Measurements from ENCODE around the gene RAD52. TPM values are rescaled to one million over a fixed set of nuclear protein-coding genes. Genes with fewer than 3 reads are reported as not detected.

RAD52 gene
- polyA plus RNA-seq, 2 of the 4 experiments (the other 2 are of a cell fraction) = 12.9 to 29.6 TPM

DNA sequence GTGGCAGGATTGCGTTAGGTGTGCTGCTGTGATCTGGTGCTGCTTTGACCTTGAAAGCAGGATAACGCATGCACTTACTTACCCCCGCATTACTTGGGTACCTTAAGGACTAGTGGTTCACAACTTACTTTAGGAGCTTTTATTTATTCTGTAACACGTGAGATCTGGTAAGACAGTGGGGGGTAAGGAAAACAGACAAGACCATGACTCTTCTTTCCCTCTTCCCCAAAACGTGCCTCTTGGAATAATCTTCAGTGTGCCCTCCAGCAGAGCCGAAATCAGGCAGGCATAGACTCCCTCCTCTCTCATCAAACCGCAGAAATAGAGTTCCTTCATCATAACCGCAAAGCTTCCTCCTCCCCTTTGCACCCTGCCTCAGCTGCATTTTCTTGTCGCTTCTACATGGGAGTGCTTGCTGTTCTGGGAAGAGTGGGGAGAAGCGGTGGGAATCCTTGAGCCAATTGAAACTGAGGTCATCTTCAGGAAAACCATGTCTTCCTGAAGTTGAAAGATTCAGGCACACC lies 43.4 kb downstream of the RAD52 start:
- ChIA-PET POLR2A (no interaction called here), CTCF (interaction anchor here (0.5 to 2.7 kb wide), 8 partner anchors 16 to 677 kb away, joined by 3 to 10 read pairs (median 4); partner anchors contain the start of gene RAD52)
- H3K27ac ChIP-seq = no peak overlapping the region
- no peak overlapping the region for H3K4me2 ChIP-seq
- FAIRE-seq = no peak
- DNase-seq (ENCODE audit: low read depth in 1 of 2, low spot score in 1 of 2) = no peak
- WGBS (ENCODE audit: missing lambda C conversion rate) = 92% methylated on average over 10 of the region's 10 CpGs
- no peak for ATAC-seq
- no peak for TF ChIP-seq ZC3H11A (IDR thresholded peaks at IDR 0.05)
- TF ChIP-seq GATA3 (IDR thresholded peaks at IDR 0.05; ENCODE audit: borderline replicate concordance) = no peak
- no peak for TF ChIP-seq SMC3 (IDR thresholded peaks at IDR 0.05)
- TF ChIP-seq EHF (CRISPR knock-in tag; IDR thresholded peaks at IDR 0.05) = no peak
- TF ChIP-seq, protein P1, sequence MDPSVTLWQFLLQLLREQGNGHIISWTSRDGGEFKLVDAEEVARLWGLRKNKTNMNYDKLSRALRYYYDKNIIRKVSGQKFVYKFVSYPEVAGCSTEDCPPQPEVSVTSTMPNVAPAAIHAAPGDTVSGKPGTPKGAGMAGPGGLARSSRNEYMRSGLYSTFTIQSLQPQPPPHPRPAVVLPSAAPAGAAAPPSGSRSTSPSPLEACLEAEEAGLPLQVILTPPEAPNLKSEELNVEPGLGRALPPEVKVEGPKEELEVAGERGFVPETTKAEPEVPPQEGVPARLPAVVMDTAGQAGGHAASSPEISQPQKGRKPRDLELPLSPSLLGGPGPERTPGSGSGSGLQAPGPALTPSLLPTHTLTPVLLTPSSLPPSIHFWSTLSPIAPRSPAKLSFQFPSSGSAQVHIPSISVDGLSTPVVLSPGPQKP (IDR thresholded peaks at IDR 0.05; ENCODE audit: low read depth, low read length) = no peak
- no peaks in the 10 kb centered on the region for H3K4me1 ChIP-seq
- H3K4me3 ChIP-seq = no peak overlapping the region
- no peaks in the 10 kb centered on the region for H3K9me3 ChIP-seq

DNA sequence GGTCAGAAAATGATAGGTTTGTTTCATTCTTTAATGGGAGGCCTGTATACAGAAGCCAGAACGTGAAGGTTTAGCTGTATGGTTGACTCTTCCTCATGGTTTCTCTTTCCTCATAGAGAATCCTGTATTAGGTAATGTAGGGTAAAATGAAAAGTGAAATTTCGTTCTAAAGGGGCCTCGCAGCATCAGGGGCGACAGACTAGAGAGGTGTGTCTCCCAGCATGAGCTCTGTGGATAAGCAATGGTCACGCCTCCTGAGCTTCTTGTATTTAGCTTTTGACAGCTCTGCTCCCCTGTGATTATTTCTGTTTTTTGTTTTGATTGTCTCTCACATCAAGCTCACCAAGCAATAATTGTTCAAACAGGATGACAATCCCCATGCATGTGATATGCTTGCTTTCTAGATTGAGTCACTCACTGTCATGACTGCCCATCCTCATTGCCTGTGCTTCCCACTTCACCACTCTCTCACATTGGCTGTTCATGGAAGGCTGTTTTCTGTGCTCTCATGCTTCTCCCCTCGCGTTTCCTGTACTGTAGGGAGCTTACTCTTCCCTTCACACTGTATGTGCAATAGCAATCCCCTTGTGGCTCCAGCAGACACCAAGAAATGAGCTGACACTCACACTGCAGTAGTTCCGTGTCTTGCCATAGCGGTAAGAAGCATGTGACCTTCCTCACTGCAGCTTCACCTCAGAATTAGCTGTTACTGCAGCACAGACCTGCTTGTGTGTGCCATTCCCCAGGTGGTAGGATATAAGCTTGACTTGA lies 44.0 kb downstream of the RAD52 start:
- no peak overlapping the region for H3K27ac ChIP-seq
- WGBS (ENCODE audit: missing lambda C conversion rate) = 95% methylated on average over 9 of the region's 9 CpGs
- ATAC-seq (no peak), FAIRE-seq (no peak), DNase-seq (ENCODE audit: low read depth in 1 of 2, low spot score in 1 of 2) (no peak)
- TF ChIP-seq ESRRA (IDR thresholded peaks at IDR 0.05; ENCODE audit: borderline replicate concordance, low read length) (no peak), HOXA7 (CRISPR knock-in tag; IDR thresholded peaks at IDR 0.05) (no peak), NPAS2 (CRISPR knock-in tag; IDR thresholded peaks at IDR 0.05; ENCODE audit: borderline replicate concordance) (no peak), ZSCAN20 (CRISPR knock-in tag; IDR thresholded peaks at IDR 0.05) (no peak), CBX8 (IDR thresholded peaks at IDR 0.05) (no peak), TP53 (CRISPR knock-in tag; IDR thresholded peaks at IDR 0.05) (no peak), HOXB5 (CRISPR knock-in tag; IDR thresholded peaks at IDR 0.05) (no peak), HDAC2 (IDR thresholded peaks at IDR 0.05) (no peak), PHF8 (IDR thresholded peaks at IDR 0.05; ENCODE audit: borderline replicate concordance, low read depth) (no peak), MAZ (IDR thresholded peaks at IDR 0.05; ENCODE audit: borderline replicate concordance, low read depth, low read length) (no peak), POLR2A (IDR thresholded peaks at IDR 0.05; ENCODE audit: low read length) (no peak), HEYL (CRISPR knock-in tag; IDR thresholded peaks at IDR 0.05) (no peak), EHMT2 (IDR thresholded peaks at IDR 0.05; ENCODE audit: low read depth) (no peak), FOXS1 (CRISPR knock-in tag; IDR thresholded peaks at IDR 0.05) (no peak)
- TF ChIP-seq, protein P2, sequence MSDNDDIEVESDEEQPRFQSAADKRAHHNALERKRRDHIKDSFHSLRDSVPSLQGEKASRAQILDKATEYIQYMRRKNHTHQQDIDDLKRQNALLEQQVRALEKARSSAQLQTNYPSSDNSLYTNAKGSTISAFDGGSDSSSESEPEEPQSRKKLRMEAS (IDR thresholded peaks at IDR 0.05) = no peak
- TF ChIP-seq, protein P3, sequence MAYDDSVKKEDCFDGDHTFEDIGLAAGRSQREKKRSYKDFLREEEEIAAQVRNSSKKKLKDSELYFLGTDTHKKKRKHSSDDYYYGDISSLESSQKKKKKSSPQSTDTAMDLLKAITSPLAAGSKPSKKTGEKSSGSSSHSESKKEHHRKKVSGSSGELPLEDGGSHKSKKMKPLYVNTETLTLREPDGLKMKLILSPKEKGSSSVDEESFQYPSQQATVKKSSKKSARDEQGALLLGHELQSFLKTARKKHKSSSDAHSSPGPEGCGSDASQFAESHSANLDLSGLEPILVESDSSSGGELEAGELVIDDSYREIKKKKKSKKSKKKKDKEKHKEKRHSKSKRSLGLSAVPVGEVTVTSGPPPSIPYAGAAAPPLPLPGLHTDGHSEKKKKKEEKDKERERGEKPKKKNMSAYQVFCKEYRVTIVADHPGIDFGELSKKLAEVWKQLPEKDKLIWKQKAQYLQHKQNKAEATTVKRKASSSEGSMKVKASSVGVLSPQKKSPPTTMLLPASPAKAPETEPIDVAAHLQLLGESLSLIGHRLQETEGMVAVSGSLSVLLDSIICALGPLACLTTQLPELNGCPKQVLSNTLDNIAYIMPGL (CRISPR knock-in tag; IDR thresholded peaks at IDR 0.05; ENCODE audit: borderline replicate concordance) = no peak
- TF ChIP-seq, protein P4, sequence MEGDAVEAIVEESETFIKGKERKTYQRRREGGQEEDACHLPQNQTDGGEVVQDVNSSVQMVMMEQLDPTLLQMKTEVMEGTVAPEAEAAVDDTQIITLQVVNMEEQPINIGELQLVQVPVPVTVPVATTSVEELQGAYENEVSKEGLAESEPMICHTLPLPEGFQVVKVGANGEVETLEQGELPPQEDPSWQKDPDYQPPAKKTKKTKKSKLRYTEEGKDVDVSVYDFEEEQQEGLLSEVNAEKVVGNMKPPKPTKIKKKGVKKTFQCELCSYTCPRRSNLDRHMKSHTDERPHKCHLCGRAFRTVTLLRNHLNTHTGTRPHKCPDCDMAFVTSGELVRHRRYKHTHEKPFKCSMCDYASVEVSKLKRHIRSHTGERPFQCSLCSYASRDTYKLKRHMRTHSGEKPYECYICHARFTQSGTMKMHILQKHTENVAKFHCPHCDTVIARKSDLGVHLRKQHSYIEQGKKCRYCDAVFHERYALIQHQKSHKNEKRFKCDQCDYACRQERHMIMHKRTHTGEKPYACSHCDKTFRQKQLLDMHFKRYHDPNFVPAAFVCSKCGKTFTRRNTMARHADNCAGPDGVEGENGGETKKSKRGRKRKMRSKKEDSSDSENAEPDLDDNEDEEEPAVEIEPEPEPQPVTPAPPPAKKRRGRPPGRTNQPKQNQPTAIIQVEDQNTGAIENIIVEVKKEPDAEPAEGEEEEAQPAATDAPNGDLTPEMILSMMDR (IDR thresholded peaks at IDR 0.05) = no peak
- TF ChIP-seq, protein P5, sequence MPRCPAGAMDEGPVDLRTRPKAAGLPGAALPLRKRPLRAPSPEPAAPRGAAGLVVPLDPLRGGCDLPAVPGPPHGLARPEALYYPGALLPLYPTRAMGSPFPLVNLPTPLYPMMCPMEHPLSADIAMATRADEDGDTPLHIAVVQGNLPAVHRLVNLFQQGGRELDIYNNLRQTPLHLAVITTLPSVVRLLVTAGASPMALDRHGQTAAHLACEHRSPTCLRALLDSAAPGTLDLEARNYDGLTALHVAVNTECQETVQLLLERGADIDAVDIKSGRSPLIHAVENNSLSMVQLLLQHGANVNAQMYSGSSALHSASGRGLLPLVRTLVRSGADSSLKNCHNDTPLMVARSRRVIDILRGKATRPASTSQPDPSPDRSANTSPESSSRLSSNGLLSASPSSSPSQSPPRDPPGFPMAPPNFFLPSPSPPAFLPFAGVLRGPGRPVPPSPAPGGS (IDR thresholded peaks at IDR 0.05) = no peak
- TF ChIP-seq, protein P6, sequence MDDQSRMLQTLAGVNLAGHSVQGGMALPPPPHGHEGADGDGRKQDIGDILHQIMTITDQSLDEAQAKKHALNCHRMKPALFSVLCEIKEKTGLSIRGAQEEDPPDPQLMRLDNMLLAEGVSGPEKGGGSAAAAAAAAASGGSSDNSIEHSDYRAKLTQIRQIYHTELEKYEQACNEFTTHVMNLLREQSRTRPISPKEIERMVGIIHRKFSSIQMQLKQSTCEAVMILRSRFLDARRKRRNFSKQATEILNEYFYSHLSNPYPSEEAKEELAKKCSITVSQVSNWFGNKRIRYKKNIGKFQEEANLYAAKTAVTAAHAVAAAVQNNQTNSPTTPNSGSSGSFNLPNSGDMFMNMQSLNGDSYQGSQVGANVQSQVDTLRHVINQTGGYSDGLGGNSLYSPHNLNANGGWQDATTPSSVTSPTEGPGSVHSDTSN (IDR thresholded peaks at IDR 0.05) = no peak
- ChIA-PET CTCF (interaction anchor here (0.9 to 2.7 kb wide), 7 partner anchors 15 to 678 kb away, joined by 3 to 10 read pairs (median 4); partner anchors contain the start of gene RAD52), POLR2A (no interaction called here)
- H3K4me1 ChIP-seq = no peaks in the 10 kb centered on the region
- no peak overlapping the region for H3K4me2 ChIP-seq
- H3K9me3 ChIP-seq = no peaks in the 10 kb centered on the region
- no peak overlapping the region for H3K4me3 ChIP-seq
